HepG2 (cell line): ENCODE data around the gene ARHGEF16. TPM values are rescaled to one million over a fixed set of nuclear protein-coding genes. Genes with fewer than 3 reads are reported as not detected.
A peak's percentile ranks its signal among the peaks of the same experiment; 100 is the strongest.

ENCODE experiments used
- ATAD3A ChIP-seq: sonication (generic); formaldehyde crosslinking; IDR thresholded peaks from 2 replicates; pipeline ENCODE4 v1.4.0; 2020; ENCODE audit warnings: missing genetic modification reagents
- KDM1A ChIP-seq: IDR thresholded peaks from 2 replicates; pipeline ENCODE4 v1.6.1; 2016; ENCODE audit warnings: missing compliant biosample characterization
- KDM4B ChIP-seq: sonication (generic); formaldehyde crosslinking; IDR thresholded peaks from 2 replicates; pipeline ENCODE4 v1.4.0; 2020; ENCODE audit warnings: missing genetic modification reagents
- POLR2G ChIP-seq: fragments of 200-400 bp; formaldehyde crosslinking; IDR thresholded peaks from 2 replicates; pipeline ENCODE4 v1.6.1; 2018; ENCODE audit warnings: mild to moderate bottlenecking, low read depth, low read length, moderate library complexity
- RAD51 ChIP-seq: fragments of 450-650 bp; IDR thresholded peaks from 2 replicates; pipeline ENCODE4 v1.6.1; 2016; ENCODE audit warnings: borderline replicate concordance
- SKIL ChIP-seq: sonication (generic); formaldehyde crosslinking; IDR thresholded peaks from 2 replicates; pipeline ENCODE4 v1.8.0; 2022; ENCODE audit warnings: missing genetic modification reagents, mild to moderate bottlenecking, moderate library complexity, borderline replicate concordance
- TARDBP ChIP-seq: sonication (generic); formaldehyde crosslinking; IDR thresholded peaks from 2 replicates; pipeline ENCODE4 v1.8.0; 2022; ENCODE audit warnings: mild to moderate bottlenecking, missing genetic modification reagents
- TFDP1 ChIP-seq: IDR thresholded peaks from 2 replicates; pipeline ENCODE4 v1.6.1; 2016; ENCODE audit warnings: missing compliant biosample characterization, missing genetic modification reagents, borderline replicate concordance
- UBTF ChIP-seq: sonication (generic); formaldehyde crosslinking; IDR thresholded peaks from 2 replicates; pipeline ENCODE4 v1.4.0; 2020; ENCODE audit warnings: mild to moderate bottlenecking, missing genetic modification reagents
- ZFX ChIP-seq: sonication (generic); formaldehyde crosslinking; IDR thresholded peaks from 2 replicates; pipeline ENCODE4 v1.4.0; 2020; ENCODE audit warnings: mild to moderate bottlenecking, low read depth, missing genetic modification reagents, moderate library complexity
- ZMYM3 ChIP-seq: sonication (generic); formaldehyde crosslinking; IDR thresholded peaks from 2 replicates; pipeline ENCODE4 v1.5.1; 2020; ENCODE audit warnings: mild to moderate bottlenecking, missing genetic modification reagents
- ZNF143 ChIP-seq: sonication (generic); formaldehyde crosslinking; IDR thresholded peaks from 2 replicates; pipeline ENCODE4 v1.4.0; 2020; ENCODE audit warnings: missing genetic modification reagents
- ZNF234 ChIP-seq: sonication (generic); formaldehyde crosslinking; conservative IDR thresholded peaks from 2 replicates; pipeline ENCODE4 v1.5.1; 2020; ENCODE audit warnings: mild to moderate bottlenecking, missing genetic modification reagents
- ZNF317 ChIP-seq: sonication (generic); formaldehyde crosslinking; IDR thresholded peaks from 2 replicates; pipeline ENCODE4 v1.5.0; 2020; ENCODE audit warnings: mild to moderate bottlenecking, missing genetic modification reagents
- ZNF331 ChIP-seq: sonication (generic); formaldehyde crosslinking; IDR thresholded peaks from 2 replicates; pipeline ENCODE4 v1.4.0; 2020; ENCODE audit warnings: missing genetic modification reagents
- ZNF547 ChIP-seq: sonication (generic); formaldehyde crosslinking; IDR thresholded peaks from 2 replicates; pipeline ENCODE4 v1.5.1; 2020; ENCODE audit warnings: mild to moderate bottlenecking, missing genetic modification reagents
- ZNF704 ChIP-seq: sonication (generic); formaldehyde crosslinking; IDR thresholded peaks from 2 replicates; pipeline ENCODE4 v1.8.1; 2023; ENCODE audit warnings: mild to moderate bottlenecking, inconsistent platforms, moderate library complexity, missing genetic modification reagents, borderline replicate concordance
- ZNF790 ChIP-seq: sonication (generic); formaldehyde crosslinking; IDR thresholded peaks from 2 replicates; pipeline ENCODE4 v1.8.0; 2022; ENCODE audit warnings: missing genetic modification reagents, mild to moderate bottlenecking, borderline replicate concordance
- ZNF879 ChIP-seq: sonication (generic); formaldehyde crosslinking; IDR thresholded peaks from 2 replicates; pipeline ENCODE4 v1.8.1; 2023; ENCODE audit warnings: missing genetic modification reagents
- polyA plus RNA-seq, 8 experiments: library from polyadenylated mRNA; depleted of rRNA in 3 of 8; stranded (reverse) in 7 of 8; unstranded in 1 of 8; fragments of >200 nt; fragmentation: Illumina TruSeq in 4 of 8; extraction: Trizol in 4 of 8; gene quantifications; 2 replicates each; pipeline versions ENCODE4 v1.2.1 to v1.2.3, GENCODE V29; 2011 to 2016; ENCODE audit warnings: low read depth in 4 of 8, missing spikeins in 1 of 8, mixed read lengths in 1 of 8; ENCODE audit not compliant: insufficient read depth in 1 of 8
- total RNA-seq, 5 experiments: library from RNA; depleted of rRNA; stranded (reverse); fragments of >200 nt; fragmentation: Illumina TruSeq; extraction: Trizol; gene quantifications; 2 replicates each; pipeline ENCODE4 v1.2.3, GENCODE V29; 2016; ENCODE audit warnings: low read depth in 1 of 5
- TF ChIP-seq, protein P1 (sequence below): sonication (generic); formaldehyde crosslinking; IDR thresholded peaks from 2 replicates; pipeline ENCODE4 v1.5.0; 2020; ENCODE audit warnings: mild to moderate bottlenecking, missing genetic modification reagents

The ARHGEF16 gene
- total and polyA plus RNA-seq, 2 of the 13 experiments (the other 11 are each of a cell fraction or from before 2014, with no cell fraction given) = 20.3 to 39.9 TPM

DNA sequence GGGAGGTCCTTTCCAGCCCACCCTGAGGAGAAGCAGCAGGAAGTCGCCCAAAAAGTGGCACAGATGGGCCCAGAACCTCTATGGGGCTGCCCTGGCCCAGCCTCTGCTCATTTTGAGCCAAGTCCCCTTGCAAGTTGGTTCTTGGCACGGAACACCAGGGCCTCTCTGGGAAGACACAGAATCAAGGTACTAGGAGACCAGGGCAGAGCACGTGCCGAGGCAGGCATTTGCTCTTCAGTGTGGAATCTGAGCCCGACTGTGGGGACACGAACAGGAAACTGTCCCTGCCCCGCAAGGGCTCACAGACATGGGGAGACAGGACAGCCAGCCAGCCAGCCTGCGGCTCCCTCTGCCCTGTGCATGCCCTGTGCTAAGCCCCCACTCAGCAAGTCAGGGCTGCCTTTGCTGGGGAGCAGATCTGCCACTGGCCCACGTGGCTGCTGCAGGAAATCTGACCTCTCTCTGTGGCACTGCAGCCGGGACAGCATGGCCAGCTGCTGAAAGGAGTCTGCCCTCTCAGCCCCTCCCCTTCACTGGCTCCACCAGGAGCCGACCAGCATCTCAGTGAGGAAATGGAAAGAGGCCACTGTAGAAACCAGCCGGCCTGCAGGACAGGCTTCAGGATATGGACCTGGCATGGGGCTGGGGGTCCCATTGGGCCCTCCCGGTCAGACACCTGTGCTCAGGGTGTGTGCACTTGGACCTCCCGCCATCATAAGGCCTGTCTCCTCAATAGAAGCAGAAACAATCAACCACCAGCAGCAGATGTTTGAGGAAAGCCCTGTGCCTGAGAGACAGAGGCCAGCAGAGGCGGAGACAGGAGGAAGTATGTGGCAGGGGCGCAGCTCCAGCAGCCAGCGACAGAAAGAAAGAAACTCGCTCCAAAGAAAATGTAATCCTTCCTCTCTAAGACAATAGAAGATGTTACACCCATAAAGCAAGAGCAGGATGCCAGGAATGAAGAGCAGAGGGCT is 3.7 kb downstream of the ARHGEF16 start (continued):
- TF ChIP-seq SKIL (no peak), ZNF234 (CRISPR knock-in tag) (0 out of 2 replicates have a peak, but pooled peaks have one; percentile 62), RAD51 (no peak), POLR2G (peak; percentile 46), ZFX (no peak), ZNF704 (no peak), ZNF879 (CRISPR knock-in tag) (no peak), TFDP1 (CRISPR knock-in tag) (peak; percentile 16; the same call in 1 of the 2 replicates), ATAD3A (no peak), ZNF547 (CRISPR knock-in tag) (no peak), ZNF143 (CRISPR knock-in tag) (no peak), ZNF331 (CRISPR knock-in tag) (no peak), ZMYM3 (no peak), ZNF317 (CRISPR knock-in tag) (no peak), KDM4B (CRISPR knock-in tag) (no peak), ZNF790 (CRISPR knock-in tag) (no peak), TARDBP (CRISPR knock-in tag) (no peak), UBTF (CRISPR knock-in tag) (no peak), KDM1A (CRISPR knock-in tag) (no peak)
- TF ChIP-seq, protein P1, sequence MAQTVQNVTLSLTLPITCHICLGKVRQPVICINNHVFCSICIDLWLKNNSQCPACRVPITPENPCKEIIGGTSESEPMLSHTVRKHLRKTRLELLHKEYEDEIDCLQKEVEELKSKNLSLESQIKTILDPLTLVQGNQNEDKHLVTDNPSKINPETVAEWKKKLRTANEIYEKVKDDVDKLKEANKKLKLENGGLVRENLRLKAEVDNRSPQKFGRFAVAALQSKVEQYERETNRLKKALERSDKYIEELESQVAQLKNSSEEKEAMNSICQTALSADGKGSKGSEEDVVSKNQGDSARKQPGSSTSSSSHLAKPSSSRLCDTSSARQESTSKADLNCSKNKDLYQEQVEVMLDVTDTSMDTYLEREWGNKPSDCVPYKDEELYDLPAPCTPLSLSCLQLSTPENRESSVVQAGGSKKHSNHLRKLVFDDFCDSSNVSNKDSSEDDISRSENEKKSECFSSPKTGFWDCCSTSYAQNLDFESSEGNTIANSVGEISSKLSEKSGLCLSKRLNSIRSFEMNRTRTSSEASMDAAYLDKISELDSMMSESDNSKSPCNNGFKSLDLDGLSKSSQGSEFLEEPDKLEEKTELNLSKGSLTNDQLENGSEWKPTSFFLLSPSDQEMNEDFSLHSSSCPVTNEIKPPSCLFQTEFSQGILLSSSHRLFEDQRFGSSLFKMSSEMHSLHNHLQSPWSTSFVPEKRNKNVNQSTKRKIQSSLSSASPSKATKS = no peak
